ENCODE measurements around the gene SGIP1.

DNA sequence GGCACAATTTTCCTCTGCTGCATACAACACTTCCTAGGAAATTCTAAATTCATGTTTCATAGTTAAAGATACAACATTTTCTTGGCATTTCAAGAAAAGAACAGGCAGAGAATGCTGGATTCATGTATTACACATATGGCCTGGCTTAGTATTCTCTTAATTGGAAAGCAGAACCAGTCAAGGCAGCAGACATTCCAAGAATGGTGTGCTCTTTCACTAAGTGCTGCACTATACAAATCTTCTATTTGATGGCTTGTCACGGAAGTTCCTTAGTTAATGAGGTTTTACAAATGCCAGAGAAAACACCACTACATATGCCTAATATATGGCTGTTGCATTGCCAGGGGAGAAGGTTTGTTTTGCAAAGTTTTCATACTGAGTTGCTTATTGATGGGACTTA, 137.5 kb downstream of the SGIP1 start:
- TF ChIP-seq, protein P1, sequence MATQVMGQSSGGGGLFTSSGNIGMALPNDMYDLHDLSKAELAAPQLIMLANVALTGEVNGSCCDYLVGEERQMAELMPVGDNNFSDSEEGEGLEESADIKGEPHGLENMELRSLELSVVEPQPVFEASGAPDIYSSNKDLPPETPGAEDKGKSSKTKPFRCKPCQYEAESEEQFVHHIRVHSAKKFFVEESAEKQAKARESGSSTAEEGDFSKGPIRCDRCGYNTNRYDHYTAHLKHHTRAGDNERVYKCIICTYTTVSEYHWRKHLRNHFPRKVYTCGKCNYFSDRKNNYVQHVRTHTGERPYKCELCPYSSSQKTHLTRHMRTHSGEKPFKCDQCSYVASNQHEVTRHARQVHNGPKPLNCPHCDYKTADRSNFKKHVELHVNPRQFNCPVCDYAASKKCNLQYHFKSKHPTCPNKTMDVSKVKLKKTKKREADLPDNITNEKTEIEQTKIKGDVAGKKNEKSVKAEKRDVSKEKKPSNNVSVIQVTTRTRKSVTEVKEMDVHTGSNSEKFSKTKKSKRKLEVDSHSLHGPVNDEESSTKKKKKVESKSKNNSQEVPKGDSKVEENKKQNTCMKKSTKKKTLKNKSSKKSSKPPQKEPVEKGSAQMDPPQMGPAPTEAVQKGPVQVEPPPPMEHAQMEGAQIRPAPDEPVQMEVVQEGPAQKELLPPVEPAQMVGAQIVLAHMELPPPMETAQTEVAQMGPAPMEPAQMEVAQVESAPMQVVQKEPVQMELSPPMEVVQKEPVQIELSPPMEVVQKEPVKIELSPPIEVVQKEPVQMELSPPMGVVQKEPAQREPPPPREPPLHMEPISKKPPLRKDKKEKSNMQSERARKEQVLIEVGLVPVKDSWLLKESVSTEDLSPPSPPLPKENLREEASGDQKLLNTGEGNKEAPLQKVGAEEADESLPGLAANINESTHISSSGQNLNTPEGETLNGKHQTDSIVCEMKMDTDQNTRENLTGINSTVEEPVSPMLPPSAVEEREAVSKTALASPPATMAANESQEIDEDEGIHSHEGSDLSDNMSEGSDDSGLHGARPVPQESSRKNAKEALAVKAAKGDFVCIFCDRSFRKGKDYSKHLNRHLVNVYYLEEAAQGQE (IDR thresholded peaks at IDR 0.05; ENCODE audit: low read depth), result no peak
- TF ChIP-seq RAD21 (IDR thresholded peaks at IDR 0.05; ENCODE audit: low read depth) (no peak), TCF12 (IDR thresholded peaks at IDR 0.05; ENCODE audit: low read depth) (no peak)
